CD4-positive, alpha-beta T cell treated with Interleukin-21 for 1 hour (primary cell): ENCODE results near the gene C2orf74.
"Not testable (repeated sequence)": the region's sequence is repeated elsewhere in the genome, so short reads cannot be mapped to it uniquely, and the experiment has no call there.

Experiments used
- DNase-seq: peaks from one replicate; pipeline ENCODE4 v3.0.0-alpha.2; 2020

The C2orf74 gene

GRCh38 chr2:61161888-61162287 lies at the start of gene C2orf74:
Gene C2orf74, plus strand, starts transcription at chr2:61162188. Its CDS starts 327 bp downstream, at chr2:61162515.
- DNase-seq = no peak

DNA sequence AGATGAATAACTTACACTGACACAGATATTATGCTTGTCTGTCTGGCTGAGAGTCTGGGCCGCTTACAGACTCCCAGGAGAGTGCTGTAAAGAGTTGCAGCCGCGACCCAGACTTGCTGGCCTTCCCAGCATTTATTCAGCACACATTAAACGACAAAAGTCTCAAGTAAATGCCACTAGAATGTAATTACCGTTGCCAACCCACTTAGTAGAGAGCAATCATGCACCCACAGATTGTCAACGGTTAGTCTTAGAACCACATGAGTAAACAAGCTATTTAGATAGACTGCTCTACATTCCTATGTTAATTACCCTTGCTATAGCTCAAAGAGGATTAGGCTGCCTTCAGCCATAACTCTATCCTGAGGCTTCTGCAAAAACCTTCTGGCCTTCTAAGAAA lies 47.8 kb upstream of the C2orf74 start:
- no peak for DNase-seq

DNA sequence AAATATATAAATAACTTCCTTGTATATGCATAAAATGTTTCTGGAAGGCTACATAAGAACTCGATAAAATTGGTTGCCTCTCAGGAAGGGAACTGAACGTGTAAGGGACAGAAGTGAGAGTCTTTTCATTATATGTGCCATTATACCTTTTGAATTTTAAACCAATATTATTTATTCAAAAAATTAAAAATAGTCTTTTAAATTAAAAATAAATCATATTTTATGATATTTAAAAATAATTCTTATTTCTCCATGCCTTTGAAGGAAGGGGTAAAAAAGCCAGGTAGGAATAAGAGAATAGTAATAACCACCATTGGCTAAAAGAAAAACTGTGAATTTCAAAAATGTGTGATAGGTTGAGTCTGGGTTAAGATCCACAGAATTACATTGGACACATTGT lies 45.7 kb upstream of the C2orf74 start:
- no peak for DNase-seq

DNA sequence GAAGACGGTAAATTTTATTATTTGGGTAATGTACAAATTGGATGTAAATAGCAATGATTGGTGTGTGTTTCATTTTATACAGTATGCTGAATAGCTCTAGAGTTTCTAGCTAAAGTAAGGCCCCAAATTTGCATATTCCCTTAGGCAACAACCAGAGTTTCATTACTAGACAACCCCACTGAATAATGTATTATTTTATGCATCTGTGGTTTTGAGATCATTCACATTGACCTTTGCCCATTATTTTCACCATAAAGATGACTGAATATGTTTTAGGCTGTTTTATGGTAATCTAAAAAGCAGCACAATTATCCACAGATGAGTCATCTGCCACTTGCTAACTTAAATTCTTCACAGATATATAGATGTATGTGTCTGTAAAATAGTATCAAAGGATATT lies 44.5 kb upstream of the C2orf74 start:
- DNase-seq = no peak

DNA sequence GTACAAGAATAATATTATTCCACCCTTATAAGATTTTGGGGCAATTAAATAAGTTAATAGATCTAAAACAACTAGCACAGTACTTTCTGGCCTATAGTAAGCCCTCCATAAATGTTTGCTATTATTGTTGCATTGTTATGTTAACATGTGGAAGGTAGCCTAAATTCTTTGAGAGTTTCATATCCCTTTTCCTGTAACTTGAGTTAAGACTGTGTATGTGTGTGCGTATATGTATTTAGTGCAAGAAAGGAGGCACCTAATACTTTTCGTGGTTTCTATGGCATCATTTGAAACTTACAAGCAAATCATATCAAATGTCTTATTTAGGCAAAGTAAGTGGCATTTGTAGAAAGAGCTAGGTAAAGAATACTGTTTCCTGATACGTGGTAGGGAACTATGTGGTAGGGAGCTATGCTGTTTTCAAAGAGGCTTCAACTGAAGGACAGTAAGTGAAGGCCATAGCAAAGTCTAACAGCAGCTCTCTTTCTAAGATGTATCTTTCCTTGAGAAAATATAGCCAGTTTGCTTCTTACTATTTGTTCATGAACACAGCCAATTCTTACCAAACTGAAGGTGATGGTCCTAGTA lies 36.8 kb upstream of the C2orf74 start:
- DNase-seq = no peak

DNA sequence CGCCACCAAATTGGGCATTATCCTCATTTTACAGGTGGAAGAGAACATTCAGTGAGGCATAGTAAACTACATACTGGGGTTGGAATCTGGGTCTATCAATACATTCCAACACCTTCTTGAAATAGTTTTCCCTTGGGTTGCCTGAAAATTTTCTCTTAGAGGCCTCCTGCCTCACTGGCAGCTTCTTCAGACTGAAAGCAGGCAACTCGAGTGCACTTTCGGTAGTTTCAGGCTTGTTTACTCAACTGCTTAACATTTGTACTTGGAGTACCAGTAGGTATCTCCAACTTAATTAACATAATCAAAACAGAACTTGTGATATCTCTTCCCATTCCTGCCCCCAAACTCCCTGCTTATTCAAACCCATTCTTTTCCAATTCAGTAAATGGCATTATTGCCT lies 36.2 kb upstream of the C2orf74 start:
- no peak for DNase-seq

DNA sequence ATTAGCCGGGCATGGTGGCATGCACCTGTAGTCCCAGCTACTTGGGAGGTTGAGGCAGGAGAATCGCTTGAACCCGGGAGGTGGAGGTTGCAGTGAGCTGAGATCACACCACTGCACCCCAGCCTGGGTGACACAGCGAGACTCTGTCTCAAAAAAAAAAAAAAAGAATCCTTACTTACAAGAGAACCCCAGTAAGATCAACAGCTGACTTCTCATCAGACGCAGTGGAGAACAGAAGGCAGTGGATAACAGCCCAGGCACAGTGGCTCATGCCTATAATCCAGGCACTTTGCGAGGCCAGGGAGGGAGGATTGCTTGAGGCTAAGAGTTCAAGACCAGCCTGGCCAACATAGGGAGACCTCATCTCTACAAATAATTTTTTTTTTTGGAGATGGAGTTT lies 33.9 kb upstream of the C2orf74 start:
- DNase-seq = not testable (repeated sequence)

GRCh38 chr2:61134141-61134540 lies 27.8 kb upstream of the C2orf74 start:
- DNase-seq = no peak

DNA sequence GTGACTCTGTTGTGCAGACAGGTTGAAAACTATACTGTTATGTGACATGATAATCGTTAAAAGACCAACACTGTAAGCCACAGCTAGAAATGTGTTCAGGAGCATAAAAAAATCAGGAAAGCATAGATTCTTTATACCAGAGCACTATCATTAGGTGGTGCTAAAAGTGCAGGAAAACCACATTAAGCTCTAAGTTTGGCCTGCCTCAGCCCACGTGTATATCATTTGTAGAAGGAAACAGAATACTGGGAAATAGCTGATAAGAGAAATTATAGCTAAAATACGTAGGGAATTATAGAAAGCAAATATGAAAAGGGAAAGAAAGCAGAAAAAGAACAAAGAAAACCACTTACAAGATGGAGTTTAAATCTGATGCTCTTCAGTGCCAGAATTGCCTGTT lies 26.5 kb upstream of the C2orf74 start:
- peak; percentile 28 for DNase-seq

GRCh38 chr2:61138859-61139258 lies 23.1 kb upstream of the C2orf74 start:
- no peak for DNase-seq

GRCh38 chr2:61141151-61141550 lies 20.8 kb upstream of the C2orf74 start:
- no peak for DNase-seq

DNA sequence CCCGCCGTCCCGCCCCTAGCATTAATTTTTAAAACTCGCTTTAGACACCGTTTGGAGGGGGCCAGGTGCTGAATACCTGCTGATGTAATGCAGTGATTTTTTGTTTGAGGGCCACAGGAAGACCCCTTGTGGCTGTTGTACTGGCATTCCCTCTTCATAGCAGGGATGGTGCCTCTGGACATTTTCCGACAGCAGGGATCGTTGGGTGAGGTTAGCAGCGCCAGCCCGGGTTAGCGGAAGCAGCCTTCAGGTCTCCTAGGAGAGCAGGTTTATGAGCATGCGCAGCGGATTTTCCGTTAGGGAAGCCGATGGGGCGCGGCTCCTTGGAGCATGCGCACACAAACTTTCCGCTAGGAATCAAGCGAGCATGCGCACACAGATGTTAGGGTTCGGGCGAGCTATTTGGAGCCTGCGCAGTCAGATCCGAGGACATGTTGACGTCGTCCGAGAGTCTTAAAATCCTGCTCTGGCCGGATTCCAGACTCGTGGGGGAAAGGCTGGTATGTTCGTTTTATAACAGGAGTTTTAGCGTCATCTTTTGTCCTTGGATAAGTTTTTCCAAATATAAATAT lies 17.2 kb upstream of the C2orf74 start:
- DNase-seq = peak; percentile 96

DNA sequence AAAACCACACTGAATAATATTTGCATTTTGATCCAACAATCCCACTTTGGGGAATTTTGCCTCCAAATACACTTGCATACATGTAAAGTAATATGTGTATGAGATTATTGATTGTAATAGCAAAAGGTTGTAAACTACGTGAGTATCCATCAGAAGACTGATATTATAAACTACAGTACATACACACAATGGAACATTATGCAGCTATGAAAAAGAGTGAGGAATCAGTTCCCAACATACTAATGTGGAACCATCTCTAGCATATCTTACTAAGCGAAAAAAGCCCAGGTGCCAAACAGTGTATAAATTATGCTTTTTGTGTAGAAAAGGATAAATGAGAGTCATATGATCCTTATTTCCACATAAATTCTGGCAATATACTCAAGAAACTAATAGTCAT lies 16.0 kb upstream of the C2orf74 start:
- DNase-seq = no peak

- DNase-seq = not testable (repeated sequence)
Observed at GRCh38 chr2:61148091-61148490, 13.9 kb upstream of the C2orf74 start.

GRCh38 chr2:61149074-61149473 lies 12.9 kb upstream of the C2orf74 start:
- no peak for DNase-seq

DNA sequence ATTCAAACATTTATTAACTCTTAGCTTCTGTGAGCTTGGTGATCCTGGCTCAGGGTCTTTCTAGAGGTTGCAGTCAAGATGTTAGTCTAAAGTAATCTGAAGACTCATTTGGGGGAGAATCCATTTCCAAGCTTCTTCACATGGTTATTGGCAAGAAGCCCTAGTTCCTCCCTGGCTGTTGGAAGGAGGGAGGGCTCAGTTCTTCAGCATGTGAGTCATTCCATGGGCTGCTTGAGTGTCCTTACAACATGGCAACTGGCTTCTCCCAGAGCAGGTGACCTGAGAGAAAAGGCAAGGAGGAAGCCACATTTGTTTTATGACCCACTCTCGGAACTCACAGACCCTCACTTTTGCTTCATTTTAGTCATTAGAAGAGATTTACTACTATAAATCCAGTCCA lies 10.6 kb upstream of the C2orf74 start:
- no peak for DNase-seq

- no peak for DNase-seq
Observed at GRCh38 chr2:61157371-61158003, 4.5 kb upstream of the C2orf74 start.

- no peak for DNase-seq
Observed at GRCh38 chr2:61158356-61158955, 3.5 kb upstream of the C2orf74 start.

DNA sequence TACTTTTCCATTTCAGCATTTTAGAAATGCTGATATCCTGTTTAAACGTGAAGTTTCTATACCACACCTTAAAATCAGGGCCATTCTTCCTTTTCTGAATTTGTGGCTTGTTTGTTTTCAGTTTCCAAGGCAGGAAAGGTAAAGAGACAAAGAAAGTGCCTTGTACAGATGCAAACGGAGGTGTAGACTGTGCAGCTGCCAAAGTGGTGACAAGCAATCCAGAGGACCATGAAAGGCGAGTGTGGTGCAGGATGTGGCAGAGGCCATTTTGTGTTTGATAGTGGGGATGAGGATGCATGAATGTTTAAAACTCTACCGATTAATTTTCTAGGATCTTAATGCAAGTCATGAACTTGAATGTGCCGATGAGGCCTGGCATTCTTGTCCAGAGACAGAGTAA lies 733 bp downstream of the C2orf74 start:
- DNase-seq = no peak

- DNase-seq = not testable (repeated sequence)
Observed at GRCh38 chr2:61165082-61165481, 3.1 kb downstream of the C2orf74 start.

DNA sequence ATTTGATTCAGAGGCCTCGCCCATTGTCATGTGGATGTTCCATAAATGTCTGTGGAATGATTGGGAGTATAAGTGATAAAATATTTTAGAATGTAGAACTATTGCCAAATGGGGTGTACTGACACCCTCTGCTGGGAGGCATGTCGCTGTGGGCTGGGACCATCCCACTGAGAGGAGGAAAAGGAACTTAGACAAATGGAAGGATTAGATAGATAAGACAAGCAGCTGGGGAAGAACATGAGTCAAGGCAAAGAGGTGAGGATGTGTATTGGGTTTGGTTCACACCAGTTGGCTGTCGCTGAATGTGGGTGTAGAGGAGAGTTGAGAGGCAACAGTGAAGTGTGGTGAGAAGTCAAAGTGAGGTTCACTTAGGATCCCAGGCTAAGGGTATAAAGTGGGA lies 4.0 kb downstream of the C2orf74 start:
- DNase-seq = no peak

DNA sequence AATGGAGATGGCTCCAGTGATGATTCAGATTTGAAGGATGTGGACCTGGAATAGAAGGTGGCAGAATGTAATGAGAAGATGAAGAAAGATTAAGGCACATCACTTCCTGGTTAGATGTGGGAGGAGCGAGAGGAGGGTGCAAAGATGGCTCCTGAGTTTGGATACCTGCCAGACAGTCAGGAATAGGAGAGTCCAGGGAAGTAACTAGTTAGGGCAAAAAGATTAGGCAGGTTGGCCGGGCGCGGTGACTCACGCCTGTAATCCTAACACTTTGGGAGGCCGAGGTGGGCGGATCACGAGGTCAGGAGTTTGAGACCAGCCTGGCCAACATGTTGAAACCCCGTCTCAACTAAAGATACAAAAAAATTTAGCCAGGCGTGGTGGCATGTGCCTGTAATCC lies 5.6 kb downstream of the C2orf74 start:
- no peak for DNase-seq

DNA sequence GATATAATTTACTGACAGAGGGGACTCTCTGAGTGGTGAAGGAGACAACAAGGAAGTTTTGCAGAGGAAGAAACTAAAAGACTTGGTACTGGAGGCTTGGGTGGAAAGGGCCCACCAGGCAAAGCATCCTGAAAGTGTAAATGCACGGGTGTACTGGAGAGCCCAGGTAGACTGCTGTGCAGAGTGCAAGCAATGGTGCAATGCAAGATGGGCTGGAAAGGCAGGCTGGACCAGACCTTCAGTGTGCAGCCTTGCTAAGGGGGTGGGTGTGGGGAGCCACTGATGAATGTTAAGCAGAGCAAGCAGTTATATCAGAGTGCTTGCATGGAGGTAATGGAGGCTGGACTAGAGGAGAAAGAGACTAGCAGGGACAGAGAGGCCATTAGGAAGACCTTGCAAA lies 10.7 kb downstream of the C2orf74 start:
- no peak for DNase-seq

- no peak for DNase-seq
Observed at GRCh38 chr2:61173116-61173515, 11.1 kb downstream of the C2orf74 start.
